GM19452 (cell line): Measurements from ENCODE around the gene KLK1.
"Not testable (repeated sequence)": the region's sequence is repeated elsewhere in the genome, so short reads cannot be mapped to it uniquely, and the experiment has no call there.

ENCODE experiments used
- ATAC-seq: cut with Tn5 transposase; IDR thresholded peaks from one replicate; pipeline ENCODE4 v1.9.1; 2021; ENCODE audit not compliant: unreplicated experiment

The KLK1 gene

DNA sequence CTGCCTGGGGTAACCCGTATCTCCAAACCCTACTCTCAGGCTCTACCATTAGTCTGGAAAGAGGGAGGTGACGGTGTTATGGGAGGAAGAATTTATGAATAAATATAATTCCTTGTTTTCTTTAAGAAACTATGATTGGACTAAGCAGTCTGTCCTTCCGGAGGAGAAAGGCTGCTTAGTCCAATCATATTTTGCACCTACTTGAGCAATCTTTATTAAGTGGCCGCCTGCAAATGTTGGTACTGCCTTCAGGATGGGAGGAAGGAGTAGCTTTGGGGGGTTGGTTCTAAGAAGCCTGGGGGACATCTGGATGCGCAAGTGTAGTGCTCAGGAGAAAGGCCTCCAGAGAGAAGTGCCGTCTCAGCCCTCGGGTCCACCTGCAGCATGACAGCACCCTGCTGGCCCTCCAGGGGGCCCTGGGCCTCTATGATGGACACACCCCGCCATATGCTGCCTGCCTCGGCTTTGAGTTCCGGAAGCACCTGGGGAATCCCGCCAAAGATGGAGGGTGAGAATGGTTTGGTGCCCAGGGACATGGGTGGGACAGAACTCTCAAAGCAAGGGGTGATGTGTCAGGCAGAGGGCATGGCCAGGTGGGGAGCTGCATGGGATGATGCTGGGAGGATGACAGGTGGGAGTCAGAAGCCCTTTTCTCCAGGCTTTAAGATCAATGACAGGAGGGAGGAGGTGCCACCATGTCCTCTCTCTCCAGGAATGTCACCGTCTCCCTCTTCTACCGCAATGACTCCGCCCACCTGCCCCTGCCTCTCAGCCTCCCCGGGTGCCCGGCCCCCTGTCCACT lies 29.3 kb downstream of the KLK1 start:
- ATAC-seq: no peak

DNA sequence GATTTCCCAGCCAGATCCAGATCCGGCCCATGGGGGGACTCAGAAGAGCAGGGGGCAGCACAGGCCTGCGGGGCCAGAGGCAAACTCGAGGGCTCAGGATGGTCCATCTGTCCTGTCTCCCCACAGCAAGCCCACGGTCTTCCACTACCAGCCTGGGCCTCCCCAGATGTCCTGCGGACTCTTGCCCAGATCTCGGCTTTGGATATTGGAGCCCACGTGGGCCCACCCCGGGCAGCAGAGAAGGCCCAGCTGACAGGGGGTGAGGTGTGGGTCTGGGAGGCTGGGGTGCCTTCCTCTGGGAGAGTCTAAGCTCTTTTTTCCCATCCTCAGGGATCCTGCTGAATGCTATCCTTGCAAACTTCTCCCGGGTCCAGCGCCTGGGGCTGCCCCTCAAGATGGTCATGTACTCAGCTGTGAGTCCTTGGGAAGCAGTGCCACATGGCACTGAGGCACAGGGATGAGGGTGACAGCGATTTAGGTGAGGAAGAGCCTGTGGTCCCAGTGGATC lies 30.0 kb downstream of the KLK1 start:
- ATAC-seq: no peak

DNA sequence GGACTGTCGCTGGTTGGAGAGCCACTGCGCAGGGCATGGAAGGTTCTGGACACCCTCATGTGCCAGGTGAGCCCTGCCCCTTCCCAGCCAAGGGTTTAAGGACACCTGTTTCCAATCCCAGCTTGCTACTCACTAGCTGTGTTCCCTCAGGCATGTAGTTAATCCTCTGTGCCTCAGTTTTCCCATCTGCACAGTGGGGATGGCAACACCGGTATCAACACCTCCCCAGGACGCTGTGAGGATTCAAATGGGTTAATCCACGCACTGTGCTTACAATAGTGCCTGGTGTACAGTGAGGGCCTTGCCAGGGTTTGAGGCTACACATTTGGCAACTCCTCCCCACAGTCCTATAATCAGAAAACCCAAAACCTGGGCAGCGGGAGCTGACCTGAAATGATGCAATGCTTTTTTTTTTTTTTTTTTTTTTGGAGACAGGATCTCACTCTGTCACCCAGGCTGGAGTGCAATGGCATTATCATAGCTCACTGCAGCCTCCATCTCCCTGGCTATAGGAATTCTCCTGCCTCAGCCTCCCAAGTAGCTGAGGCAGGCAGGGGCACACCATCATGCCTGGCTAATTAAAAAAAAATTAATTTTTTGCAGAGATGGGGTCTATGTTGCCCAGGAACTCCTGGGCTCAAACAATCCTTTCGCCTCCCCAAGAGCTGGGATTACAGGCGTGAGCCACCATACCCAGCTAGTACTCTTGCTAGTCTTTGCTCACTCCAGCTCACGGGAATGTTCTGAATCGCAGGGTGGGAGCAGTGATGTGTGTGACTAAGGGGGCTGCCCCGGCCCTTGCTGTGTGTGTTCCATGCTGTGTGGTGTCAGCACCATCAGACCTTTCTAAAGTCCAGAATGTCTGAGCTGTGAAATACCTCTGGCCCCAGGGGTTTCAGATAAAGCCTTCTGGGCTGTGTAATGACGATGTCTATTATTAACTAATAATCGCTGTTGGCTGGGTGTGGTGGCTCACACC lies 31.0 kb downstream of the KLK1 start:
- ATAC-seq: no peak

- no peak for ATAC-seq
Observed at GRCh38 chr19:50791594-50792271, 31.9 kb downstream of the KLK1 start.

GRCh38 chr19:50790922-50791467 lies 32.6 kb downstream of the KLK1 start:
- no peak for ATAC-seq

DNA sequence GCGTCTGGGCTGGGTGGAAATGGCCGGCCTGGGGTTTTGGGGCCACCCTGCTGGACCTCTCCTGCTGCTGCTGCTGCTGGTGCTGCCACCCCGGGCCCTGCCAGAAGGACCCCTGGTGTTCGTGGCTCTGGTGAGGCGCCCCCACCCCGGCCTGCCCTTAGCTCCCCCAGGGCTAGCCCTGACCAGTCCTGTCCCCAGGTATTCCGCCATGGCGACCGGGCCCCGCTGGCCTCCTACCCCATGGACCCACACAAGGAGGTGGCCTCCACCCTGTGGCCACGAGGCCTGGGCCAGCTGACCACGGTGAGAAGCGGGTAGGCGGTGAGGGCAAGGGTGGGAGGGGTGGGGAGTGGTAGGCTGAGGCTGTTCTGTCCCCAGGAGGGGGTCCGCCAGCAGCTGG lies 33.2 kb downstream of the KLK1 start, which contains the start of gene ACP4:
ACP4 (plus strand) TSS at position 20 of the 400 bp plus-strand sequence; CDS start at position 20, 0 bp downstream.
- no peak for ATAC-seq

DNA sequence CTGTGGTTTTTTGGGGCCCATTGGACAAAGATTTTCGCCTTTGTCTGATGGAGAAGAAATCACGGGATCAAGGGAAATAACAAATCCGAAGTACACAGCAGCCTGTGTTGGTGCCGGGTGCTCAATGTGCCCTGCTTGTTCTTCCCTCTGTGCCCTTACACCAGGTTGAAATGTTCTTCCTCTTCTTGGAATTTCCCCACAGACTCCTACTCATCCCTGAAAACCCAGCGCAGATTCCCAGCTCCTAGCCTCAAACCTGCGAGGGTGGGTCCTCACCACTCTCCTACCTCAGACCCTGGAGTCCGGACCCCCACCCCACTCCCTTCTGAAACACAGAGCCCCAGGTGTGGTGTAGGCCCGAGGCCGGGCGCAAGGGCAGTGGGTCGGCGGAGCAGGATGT lies 38.3 kb downstream of the KLK1 start:
- ATAC-seq: no peak

- ATAC-seq: no peak
Observed at GRCh38 chr19:50784710-50785109, 38.9 kb downstream of the KLK1 start.

DNA sequence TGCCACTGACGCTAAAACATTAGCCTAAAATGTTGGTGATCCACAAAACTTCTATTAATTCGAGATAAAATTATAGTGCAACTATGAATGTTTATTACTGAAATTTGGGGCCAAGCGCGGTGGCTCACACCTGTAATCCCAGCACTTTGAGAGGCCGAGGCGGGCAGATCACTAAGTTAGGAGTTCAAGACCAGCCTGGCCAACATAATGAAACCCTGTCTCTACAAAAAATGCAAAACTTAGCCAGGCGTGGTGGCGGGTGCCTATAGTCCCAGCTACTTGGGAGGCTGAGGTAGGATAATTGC lies 39.8 kb downstream of the KLK1 start:
- not testable (repeated sequence) for ATAC-seq

DNA sequence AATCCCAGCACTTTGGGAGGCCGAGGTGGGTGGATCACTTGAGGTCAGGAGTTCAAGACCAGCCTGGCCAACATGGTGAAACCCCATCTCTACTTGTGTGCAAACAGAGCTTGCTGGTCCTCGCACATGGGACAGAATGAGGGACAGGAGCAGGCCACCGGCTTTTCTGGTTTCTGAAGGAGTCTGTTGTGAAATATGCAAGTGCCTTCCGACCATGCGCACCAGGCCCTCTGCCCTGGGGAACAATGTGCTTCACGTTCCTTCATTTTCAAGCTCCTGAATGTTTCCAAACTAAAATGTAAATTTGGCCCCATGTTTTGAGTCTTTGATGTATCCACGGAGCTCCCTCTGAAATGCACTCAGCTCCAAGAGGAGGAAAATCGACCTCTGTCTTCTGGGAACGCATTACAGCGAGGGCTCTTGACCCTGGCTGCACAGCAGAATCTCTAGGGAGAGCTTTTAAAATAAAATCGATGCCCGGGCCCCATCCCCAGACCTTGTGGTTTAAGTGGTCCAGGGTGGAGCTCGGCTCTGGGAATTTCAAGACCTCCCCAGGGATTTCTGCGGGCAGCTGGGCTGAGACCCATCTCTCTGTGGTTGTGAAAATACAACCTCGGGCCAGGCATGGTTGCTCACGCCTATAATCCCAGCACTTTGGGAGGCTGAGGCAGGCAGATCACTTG lies 42.7 kb downstream of the KLK1 start:
- no peak for ATAC-seq

DNA sequence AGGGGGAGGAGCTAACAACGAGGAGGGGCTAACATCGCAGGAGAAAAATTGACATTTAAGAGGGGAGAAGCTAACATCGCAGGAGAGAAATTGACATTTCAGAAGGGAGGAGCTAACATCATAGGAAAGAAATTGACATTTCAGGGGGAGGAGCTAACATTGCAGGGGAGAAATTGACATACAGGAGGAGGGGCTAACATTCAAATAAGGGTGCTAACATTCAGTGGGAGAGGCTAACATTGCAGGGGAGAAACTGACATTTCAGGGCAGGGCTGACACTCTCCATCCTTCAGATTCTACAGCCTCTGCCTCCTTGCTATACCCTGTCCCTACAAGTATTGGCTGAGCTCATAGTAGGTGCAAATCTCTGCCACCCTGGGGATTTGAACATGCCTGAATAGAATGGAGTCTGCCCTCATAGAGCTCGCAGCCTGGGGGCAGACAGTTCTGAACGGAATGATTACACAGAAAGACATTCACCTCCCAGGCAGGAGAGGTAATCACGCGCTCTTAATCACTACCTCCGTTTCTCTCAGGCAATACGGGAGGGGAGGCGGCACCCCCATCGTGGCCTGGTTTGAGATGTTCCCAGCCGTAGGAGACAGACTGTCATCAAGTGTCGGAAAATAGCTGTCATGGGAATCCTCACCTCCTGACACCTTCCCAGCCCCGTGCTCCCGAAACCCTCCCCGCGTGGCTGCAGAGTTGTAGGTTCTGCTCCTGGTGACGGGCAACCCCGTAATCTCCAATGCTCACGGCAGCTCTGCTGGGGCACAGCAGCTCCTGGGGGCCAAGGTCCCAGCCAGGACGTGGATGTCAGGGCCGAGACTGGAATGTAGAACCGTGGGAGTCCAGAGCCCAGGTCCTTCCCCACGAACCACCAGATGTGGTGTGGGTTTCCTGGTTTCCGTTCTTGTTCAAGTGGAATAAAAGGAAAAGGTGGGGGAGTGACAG lies 43.8 kb downstream of the KLK1 start:
- ATAC-seq: no peak

- ATAC-seq: no peak
Observed at GRCh38 chr19:50778906-50779430, 44.6 kb downstream of the KLK1 start.

DNA sequence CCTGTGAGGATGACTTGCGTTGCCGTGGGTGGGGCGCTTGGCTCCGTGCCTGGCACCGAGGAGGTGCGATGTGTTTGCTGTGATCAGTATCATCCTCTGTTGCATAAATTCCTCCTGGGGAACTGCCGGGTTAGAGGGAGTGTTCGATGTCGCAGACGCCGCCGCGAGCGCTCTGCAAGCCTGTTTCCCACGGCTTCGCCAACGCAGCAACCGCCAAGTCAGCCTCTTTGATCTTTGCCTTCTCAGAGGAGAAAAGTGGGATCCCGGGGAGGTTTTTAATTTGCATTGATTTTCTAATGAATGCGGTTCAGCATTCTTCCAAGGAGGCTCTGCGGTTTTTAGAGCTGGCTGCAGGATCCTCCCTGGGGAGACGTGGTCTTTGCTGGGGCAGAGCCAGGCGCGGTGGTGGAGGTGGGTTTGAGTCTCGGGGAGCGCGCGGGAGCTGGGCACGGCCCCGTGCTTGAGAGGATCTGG lies 45.7 kb downstream of the KLK1 start:
- ATAC-seq: no peak

DNA sequence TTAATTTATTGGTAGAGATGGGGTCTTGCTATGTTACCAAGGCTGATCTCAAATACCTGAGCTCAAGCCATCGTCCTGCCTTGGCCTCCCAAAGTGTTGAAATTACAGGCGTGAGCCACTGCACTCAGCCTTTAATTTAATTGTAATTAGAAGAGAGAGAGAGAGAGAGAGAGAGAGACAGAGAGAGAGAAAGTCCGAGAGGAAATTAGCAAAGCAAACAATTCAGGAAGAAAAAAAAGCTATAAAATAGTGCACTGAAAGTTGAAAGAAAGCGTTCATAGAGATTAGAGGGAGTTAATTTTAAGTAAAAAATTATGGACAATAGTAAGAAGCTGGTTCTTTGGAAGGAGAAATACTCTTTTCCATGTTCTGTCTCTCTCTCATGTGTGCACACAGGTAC lies 46.3 kb downstream of the KLK1 start:
- ATAC-seq: no peak

DNA sequence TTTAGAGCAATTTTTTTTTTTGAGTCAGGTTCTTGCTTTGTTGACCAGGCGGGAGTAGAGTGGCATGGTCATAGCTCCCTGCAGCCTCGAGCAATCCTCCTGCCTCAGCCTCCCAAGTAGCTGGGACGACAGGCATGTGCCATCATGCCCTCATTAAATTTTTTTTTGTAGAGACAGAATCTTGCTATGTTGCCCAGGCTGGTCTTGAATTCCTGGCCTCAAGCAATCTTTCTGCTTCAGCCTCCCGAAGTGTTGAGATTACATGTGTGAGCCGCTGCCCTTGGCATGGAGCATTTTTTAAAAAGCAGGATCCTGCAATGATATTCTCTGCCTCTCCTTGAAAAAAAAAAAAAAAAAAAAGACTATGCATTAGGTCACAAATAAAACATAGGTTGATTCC lies 47.5 kb downstream of the KLK1 start:
- ATAC-seq: no peak

DNA sequence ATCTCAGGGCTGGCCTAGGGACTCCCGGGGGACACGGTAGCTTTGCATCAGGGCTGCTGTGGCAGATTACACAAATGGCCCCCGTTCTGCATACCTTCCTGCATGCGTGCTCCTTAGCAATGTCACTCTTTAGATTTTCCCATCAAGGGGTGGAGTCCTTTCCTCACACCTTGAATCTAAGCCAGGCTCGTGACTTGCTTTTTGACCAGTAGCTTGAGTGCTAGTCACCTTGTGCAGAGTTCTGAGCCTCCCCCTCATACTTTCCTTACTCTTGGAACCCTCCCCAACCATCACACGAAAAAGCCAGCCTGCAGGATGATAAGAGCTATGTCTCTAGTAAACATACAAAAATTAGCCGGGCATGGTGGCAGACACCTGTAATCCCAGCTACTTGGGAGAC lies 50.1 kb downstream of the KLK1 start:
- not testable (repeated sequence) for ATAC-seq

DNA sequence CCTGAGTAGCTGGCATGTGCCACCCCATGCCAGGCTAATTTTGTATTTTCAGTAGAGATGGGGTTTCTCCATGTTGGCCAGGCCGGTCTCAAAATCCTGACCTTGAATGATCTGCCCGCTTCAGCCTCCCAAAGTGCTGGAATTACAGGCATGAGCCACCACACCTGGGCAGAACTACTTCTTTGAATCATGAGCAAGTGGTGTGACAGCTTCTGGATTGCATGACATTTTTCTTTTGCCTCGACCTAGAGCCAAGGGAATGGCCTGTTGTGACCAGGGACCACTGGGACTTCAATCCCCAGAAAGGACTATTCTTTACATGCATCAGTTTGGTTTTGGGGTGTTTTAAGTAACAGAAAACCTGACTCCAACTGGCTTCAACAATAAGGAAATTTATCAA lies 50.7 kb downstream of the KLK1 start:
- not testable (repeated sequence) for ATAC-seq

DNA sequence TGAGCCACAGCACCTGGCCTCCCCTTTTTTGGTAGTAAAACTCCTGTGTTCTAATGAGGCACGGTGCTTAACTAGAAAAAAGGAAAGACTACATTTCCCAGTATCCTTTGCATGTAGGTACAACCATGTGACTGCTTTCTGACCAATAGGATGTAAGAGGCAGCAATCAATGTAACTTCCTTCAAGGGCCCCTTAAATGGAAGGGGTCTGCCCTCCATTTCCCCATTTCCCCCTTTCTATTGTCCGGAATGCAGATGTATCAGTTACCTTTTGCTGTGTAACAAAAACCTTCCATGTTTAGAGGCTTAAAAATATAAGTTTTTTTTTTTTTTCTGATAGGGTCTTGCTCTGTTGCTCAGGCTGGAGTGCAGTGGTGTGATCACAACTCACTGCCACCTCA lies 51.1 kb downstream of the KLK1 start:
- no peak for ATAC-seq

DNA sequence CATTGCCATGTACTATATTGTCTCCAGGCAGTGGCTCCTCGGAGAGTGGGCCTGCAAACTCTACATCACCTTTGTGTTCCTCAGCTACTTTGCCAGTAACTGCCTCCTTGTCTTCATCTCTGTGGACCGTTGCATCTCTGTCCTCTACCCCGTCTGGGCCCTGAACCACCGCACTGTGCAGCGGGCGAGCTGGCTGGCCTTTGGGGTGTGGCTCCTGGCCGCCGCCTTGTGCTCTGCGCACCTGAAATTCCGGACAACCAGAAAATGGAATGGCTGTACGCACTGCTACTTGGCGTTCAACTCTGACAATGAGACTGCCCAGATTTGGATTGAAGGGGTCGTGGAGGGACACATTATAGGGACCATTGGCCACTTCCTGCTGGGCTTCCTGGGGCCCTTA lies 52.7 kb downstream of the KLK1 start:
- no peak for ATAC-seq
